Right renal pelvis (tissue), 4 donors: ENCODE results near the gene NGRN. TPM values are rescaled to one million over a fixed set of nuclear protein-coding genes. Genes with fewer than 3 reads are reported as not detected.
A peak's percentile ranks its signal among the peaks of the same experiment; 100 is the strongest.

Experiments used
- DNase-seq, 4 donors: peaks; one replicate each; pipeline ENCODE4 v3.0.0-alpha.2; 2013; ENCODE audit warnings: low read depth in 4 of 4, low spot score in 3 of 4, missing footprints in 1 of 4
- polyA plus RNA-seq, 4 donors: library from polyadenylated mRNA; unstranded; fragments of 120-200 nt; gene quantifications; one replicate each; pipeline ENCODE4 v1.2.1, GENCODE V29; 2013; ENCODE audit not compliant: insufficient read length in 4 of 4

NGRN gene
- polyA plus RNA-seq = 100 to 1,000 TPM; 116 to 129 (median 125) TPM

GRCh38 chr15:90265271-90266060 lies at the start of gene NGRN:
TSS of gene NGRN (plus strand) at chr15:90265672. CDS start at chr15:90265713, 41 bp downstream.
- DNase-seq = peak; percentile 83 to 88 (median 87)

GRCh38 chr15:90217671-90218394 lies 47.6 kb upstream of the NGRN start:
- DNase-seq = no peak

- DNase-seq = no peak
Observed at GRCh38 chr15:90219421-90220141, 45.9 kb upstream of the NGRN start.

GRCh38 chr15:90221246-90221900 lies 44.1 kb upstream of the NGRN start:
- no peak for DNase-seq

GRCh38 chr15:90222547-90222946 lies 42.9 kb upstream of the NGRN start:
- no peak for DNase-seq

- no peak for DNase-seq
Observed at GRCh38 chr15:90223441-90224165, 41.9 kb upstream of the NGRN start.

- DNase-seq = no peak
Observed at GRCh38 chr15:90225047-90225446, 40.4 kb upstream of the NGRN start.

- DNase-seq = no peak
Observed at GRCh38 chr15:90225504-90226234, 39.8 kb upstream of the NGRN start.

- no peak for DNase-seq
Observed at GRCh38 chr15:90227336-90227735, 38.1 kb upstream of the NGRN start.

- no peak for DNase-seq
Observed at GRCh38 chr15:90227816-90228772, 37.4 kb upstream of the NGRN start.

- no peak for DNase-seq
Observed at GRCh38 chr15:90228960-90229359, 36.5 kb upstream of the NGRN start.

- no peak for DNase-seq
Observed at GRCh38 chr15:90230071-90230494, 35.4 kb upstream of the NGRN start.

- DNase-seq = no peak
Observed at GRCh38 chr15:90230610-90231009, 34.9 kb upstream of the NGRN start.

GRCh38 chr15:90231028-90232017 lies 34.1 kb upstream of the NGRN start:
- no peak for DNase-seq

- no peak for DNase-seq
Observed at GRCh38 chr15:90232196-90232595, 33.3 kb upstream of the NGRN start.

- no peak for DNase-seq
Observed at GRCh38 chr15:90232941-90233386, 32.5 kb upstream of the NGRN start.
